GM19025 (cell line): Measurements from ENCODE around the gene HCFC1.

Experiments used
- ATAC-seq: cut with Tn5 transposase; IDR thresholded peaks from one replicate; pipeline ENCODE4 v1.9.1; 2021; ENCODE audit warnings: mild to moderate bottlenecking, low read depth, moderate library complexity; ENCODE audit not compliant: unreplicated experiment

HCFC1 gene

GRCh38 chrX:153944800-153945150 lies 26.8 kb downstream of the HCFC1 start:
- no peak for ATAC-seq

GRCh38 chrX:153944140-153944799 lies 27.3 kb downstream of the HCFC1 start, which contains the start of gene RENBP:
Gene RENBP, minus strand, starts transcription at chrX:153944643. Its CDS starts 33 bp downstream, at chrX:153944610.
- ATAC-seq, result no peak

DNA sequence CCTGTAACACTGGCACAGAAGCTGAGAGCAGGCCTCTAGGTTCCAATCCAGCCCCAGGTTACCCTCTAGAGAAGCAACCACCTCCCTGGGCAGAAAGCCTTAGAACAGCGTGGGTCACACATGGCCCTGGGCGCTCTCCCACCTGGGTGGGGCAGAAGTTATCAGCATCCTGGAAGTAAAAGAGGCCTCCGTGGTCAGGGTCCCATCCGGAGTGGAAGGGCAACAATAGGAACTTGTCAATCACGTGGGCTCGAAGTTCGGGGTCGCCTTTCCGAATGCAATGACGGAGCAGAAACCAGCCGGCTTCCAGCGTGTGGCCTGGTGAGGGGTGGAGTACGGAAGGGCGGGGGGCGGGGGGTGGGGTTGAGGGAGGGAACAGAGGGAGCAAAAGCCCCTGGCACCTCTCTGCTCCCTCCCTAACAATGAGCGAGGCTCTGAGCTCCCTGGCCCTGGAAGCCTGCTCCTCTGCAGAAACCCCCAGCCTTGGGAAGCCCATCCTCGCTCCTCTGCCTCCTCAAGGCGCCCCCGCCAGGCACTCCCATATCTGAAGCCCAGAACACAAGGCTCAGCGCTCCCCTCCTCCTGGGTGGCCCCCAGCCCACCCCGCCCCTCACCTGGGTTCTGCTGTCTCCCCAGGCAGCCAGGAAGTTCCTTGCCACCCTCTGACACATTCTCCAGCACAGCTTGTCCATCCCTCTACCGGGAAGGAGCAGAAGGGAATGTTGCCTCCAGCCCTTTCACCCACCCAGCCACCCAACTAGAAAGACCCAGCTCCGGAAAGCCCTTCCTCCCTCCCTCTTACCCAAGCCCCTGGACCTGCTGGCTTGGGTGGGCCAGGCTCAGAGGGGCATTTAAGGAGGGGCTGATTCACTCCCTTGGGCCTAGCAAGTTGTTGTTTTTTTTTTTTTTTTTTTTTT lies 30.0 kb downstream of the HCFC1 start:
- no peak for ATAC-seq

- ATAC-seq, result no peak
These were observed 32.0 kb downstream of the HCFC1 start for GRCh38 chrX:153939573-153939972.

DNA sequence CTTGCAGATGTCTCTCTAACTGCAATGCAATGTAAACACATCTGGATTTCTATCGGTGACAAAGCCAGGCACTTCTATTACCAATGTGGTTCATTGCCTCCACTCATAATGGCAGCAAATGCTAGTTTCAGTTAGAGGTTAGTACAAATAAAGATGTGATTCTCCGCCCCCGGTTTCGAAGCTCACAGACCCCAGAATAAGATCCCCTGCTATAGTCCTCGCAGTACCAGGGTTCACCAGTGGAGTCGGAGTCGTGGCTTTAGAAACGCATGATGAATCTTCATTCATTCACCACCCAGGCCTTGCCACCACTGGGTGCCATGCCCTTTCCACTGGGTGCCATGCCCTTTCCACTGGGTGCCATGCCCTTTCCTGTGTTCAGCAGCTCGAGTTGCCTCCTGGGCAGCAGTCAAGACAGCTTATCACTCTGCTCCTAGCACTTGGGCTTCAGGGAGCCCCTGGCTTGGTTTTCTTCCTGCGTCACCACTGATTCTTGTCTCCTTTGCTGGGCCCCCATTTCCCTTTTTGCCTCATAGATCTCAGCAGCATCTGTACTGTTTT lies 33.3 kb downstream of the HCFC1 start:
- no peak for ATAC-seq

GRCh38 chrX:153937056-153937455 lies 34.6 kb downstream of the HCFC1 start:
- no peak for ATAC-seq

- ATAC-seq, result no peak
These were observed 36.2 kb downstream of the HCFC1 start for GRCh38 chrX:153935326-153935851.

DNA sequence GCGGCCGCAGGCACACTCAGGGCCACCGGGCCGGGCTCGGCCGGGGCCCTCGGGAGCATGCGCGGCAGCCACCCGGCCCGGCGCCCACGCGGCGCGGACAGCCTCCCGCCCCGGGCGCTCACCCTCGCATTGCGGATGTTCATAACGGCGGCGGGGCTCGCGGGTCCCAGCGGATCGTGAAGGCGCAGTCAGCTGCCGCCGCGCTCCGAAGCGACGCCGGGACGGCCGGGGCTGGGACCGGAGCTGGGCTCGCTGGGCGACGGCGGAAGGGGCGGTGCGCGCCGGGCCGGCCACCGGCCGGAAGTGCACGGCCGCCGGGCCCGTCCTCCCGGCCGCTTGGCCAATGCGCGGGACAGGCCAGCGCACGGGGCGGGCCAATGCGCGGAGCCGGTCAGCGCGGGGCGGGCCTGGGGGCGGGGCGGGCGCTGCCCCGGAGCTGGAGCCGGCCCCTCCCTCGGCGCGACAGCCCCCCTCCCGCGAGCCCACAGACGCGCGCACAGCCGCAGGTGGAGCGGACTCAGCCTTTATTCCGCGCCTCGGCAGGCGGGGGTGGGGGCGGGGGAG lies 36.8 kb downstream of the HCFC1 start, which contains the start of gene NAA10:
Gene NAA10 (minus strand): TSS at position 276 of the 564 bp plus-strand sequence. CDS start 133 bp downstream, at position 143.
- peak; percentile 94 for ATAC-seq

DNA sequence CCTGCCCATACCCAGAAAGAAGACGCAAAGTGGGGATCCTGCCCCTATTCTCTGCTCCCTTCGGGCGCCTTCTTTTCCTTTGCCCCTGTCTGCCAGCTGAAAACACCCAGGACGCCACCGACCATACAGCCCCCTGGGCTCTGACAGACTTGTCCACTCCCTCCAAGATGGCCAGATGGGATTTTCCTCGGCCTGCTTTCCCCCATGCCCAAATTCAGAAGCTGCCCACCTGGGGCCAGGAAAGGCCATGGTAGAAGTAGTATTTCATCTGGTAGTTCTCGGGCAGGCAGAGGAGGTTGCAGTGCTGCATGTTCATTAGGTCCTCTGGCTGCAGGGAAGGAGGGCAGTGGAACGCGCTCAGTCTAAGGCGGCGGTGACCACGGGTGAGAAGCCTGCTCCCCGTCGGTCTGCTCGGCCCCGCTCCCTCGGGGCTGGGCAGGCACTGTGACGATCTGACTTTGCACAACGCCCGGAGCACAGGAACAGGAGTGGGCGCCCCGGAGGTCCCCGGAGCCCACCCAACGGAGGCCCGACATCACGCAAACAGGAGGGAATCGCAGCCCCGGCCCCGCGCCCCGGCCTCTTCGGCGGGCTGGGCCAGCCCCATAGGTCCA lies 37.4 kb downstream of the HCFC1 start:
- ATAC-seq, result peak; percentile 3

DNA sequence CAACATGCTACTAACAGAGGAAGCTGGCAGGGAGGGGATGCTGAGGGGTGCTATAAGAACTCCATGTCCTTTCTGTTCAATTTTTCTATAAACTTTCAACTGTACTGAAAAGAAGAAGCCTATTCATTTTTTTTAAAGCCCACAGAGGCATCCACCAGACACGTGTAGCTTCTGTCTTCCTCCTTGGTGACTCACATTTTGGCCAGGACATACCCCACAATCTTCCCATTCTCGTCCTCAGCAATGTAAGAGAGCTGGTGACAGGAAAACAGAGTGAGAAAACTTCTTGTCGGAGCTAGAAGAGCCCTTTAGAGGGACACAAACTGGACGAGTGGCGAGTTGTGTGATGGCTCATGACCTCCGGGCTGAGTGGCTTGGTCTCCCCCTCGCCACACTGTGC lies 37.9 kb downstream of the HCFC1 start:
- ATAC-seq, result no peak

DNA sequence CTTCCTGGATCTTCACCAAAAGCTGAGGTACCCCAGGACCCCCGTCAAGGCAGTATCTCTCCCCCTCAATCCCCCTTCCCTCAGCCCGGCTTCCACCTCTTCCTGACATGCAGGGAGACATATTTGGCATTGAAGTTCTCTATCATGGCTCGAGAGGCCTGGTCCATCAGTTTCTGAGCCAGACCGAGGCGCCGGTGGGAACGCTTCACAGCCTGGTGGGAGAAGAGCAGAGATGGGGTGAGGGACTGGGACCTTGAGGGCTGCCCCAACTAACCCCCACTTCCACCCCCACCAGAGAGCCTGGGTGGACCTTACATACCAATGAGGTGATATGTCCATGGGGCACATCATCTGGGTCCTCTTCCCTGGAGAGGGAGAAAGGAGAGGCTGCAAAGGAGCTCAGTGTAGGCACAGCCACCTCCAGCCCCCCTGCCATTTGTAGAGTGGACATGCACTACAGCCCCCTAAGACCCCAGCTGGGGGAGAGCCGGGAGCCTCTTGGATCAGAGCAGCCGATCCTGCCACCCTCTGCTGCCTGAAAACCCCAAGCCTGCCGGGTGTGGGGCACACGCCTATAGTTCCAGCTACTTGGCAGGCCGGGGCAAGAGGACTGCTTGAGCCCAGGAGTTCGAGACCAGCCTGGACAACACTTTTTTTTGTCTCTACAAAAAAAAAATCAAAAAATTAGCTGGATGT lies 39.2 kb downstream of the HCFC1 start:
- ATAC-seq, result no peak

DNA sequence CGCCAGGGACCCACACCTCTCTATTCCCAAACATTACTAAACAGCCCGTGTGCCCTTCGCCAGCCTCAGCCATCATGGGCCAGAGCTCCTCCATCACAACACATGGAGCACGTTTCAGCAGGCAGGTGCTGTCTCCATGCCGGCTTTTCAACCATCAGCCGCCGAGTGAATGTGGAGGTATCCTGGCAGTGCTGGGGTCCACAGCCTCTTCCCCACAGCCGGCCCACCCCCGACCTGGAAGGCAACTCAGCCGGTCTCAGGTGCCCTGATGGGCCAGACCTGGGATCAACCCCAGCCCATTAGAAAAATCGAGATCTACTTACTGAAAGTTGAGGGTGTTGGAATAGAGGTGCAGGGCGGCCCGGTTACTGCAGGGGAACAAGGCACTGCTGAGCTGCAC lies 39.9 kb downstream of the HCFC1 start:
- ATAC-seq, result no peak

DNA sequence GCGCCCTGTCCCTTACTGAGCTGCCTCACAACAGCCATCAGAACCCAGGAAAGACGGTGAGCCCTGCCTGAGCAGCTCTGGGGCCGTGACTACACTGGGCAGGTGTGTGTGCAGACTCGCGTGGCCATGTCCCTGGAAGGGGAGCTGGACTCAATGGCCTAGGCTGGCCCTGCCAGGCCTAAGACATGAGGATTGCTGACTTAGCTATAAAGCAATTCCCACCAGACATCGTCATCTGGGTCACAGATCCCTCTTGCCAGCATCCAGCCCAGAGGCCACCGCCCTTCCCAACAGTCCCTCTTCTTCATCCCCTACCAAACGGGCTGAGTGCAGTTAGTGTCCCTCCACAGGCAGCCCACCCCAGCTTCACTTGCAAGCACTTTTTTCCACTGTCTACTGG lies 40.5 kb downstream of the HCFC1 start:
- ATAC-seq, result no peak

DNA sequence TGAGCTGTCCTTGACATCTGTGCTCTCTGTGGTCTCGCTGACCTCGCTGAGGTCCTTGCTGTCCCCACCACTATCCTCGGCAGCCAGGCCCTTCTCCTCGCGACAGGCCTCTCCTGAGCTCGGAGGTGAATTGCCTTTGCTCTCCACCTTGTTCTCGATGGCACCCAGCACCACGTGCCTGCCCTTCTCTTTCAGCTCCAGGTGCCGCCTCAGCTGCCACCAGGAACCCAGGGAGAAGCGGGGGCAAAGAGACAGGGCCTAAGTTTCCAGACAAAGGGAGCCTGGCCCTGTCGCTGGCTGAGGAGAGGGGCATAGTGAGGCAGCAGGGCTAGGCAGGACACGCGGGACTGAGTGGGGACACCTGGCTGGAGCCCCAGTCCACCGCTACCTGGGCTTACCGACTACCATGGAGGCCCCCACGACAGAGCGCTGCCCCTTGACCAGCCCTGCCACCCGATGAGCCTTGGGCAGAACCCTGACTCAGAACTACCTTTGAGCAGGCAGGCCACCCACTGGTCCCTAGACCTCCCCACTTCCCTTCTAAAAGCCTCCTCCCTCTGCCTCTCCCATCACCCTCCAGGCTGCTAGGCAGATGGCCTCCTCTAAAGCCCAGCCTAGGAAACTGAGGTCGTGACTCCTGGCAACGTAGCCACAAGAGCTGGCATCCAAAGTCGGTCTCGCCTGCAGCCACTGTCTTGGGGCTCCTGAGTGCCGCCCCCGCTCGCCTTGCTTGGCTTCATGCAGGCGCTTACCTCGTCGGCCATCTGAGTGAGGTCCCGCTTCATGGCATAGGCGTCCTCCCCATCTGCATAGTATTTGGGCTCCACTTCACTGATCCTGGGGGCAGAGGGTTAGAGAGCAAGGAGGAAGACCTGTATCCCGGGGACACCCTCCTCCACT lies 41.4 kb downstream of the HCFC1 start:
- ATAC-seq, result no peak

DNA sequence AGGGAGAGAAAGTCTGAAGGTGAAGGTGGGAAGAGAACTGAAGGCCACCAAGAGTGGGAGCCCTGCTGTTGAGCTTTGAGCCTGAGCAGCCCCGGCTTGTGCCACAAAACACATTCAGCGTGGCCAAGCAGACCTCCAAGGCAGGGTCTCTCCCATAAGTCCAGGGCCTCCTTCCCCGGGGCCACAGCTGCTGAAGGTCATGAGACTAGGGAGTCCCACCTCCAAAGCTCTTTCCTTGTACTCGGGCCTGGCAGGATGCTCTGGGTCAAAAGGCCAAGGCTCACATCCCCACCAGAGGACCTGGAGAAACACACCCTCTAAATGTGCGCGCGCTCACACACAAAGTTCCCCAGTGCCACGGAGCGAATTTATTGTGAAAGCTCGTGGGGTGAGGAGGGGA lies 42.0 kb downstream of the HCFC1 start:
- no peak for ATAC-seq

- no peak for ATAC-seq
These were observed 42.8 kb downstream of the HCFC1 start for GRCh38 chrX:153928846-153929245.

DNA sequence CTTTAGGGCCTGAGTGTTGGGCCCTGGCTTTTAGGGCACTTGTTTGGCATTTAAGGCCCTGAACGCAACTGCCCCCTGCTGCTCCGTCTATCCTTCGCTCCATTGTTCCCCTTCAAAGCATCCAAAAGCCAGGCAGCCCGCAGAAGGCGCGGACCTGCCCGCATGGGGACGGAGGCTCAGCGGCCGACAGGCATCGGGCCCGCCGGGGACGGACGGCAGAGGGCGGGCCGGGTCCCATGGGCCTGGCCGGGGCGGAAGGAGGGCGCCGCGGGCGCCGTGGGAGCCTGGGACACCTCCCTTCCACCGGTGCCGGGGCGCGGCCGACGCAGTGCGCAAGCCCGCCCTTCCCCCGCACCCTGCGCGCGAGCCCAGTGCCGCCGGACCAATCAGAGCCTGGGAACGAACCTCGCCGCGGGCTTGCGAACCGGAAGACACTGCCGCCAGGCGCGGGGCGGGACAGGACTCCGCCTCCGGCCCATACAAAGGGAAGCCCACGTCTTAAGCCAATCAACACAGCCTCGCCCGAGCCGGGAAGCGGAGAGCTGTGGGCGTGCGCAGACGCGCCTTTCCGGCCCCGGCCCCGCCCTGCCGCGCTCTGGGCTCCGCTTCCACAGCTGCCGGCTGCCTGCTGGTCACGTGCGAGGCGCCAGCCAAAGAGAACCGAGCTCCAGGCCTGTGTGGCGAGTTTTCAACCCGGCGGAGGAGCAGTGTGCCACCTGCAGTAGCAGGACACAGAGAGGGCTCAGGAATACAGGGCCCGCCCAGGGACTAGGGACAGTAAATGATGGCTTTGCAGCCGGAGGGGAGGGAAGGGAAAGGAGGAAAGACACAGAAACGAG lies 43.5 kb downstream of the HCFC1 start:
- ATAC-seq, result peak; percentile 67

DNA sequence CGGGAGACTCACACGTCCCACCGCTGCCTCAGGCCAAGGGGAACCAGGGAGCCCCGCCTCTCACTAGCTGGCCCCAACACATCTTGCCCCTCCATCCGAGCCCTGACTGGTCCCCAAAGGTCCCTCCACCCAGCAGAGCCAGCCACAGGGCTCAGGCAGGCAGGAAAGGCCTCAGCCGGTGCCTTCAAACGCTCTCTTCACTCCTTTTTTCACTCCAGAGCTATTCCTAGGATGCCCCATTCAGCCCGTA lies 44.0 kb downstream of the HCFC1 start:
- no peak for ATAC-seq
